GM20431 (cell line): ENCODE data around the gene GGTLC2.
"Not testable (repeated sequence)": the region's sequence is repeated elsewhere in the genome, so short reads cannot be mapped to it uniquely, and the experiment has no call there.

Source experiments
- in situ Hi-C: fragments of 300-500 bp; cut with MseI, MboI; formaldehyde crosslinking; loops from one replicate; pipeline ENCODE4 v1.15.0; 2020; ENCODE audit warnings: low sequenced_read_pairs; ENCODE audit not compliant: unreplicated experiment

The GGTLC2 gene

GRCh38 chr22:22666307-22667091 is 22.1 kb downstream of the GGTLC2 start:
- in situ Hi-C loops: no loop called here

- in situ Hi-C loops: no loop called here
Measured at GRCh38 chr22:22667966-22668880, 23.8 kb downstream of the GGTLC2 start.

- in situ Hi-C loops: no loop called here
Measured at GRCh38 chr22:22669093-22669492, 24.7 kb downstream of the GGTLC2 start.

GRCh38 chr22:22670076-22670795 is 25.8 kb downstream of the GGTLC2 start:
- in situ Hi-C loops: no loop called here

GRCh38 chr22:22671506-22671905 is 27.1 kb downstream of the GGTLC2 start:
- in situ Hi-C loops: no loop called here

GRCh38 chr22:22673099-22673498 is 28.7 kb downstream of the GGTLC2 start:
- in situ Hi-C loops: no loop called here

- in situ Hi-C loops: no loop called here
Measured at GRCh38 chr22:22673628-22674027, 29.2 kb downstream of the GGTLC2 start.

GRCh38 chr22:22674467-22674866 is 30.1 kb downstream of the GGTLC2 start:
- in situ Hi-C loops: no loop called here

- in situ Hi-C loops: no loop called here
Measured at GRCh38 chr22:22678970-22679369, 34.6 kb downstream of the GGTLC2 start.

- in situ Hi-C loops: no loop called here
Measured at GRCh38 chr22:22680396-22680795, 36.0 kb downstream of the GGTLC2 start.

GRCh38 chr22:22681221-22681739 is 36.9 kb downstream of the GGTLC2 start:
- in situ Hi-C loops: no loop called here

GRCh38 chr22:22682196-22682595 is 37.8 kb downstream of the GGTLC2 start:
- in situ Hi-C loops: no loop called here

GRCh38 chr22:22682807-22683667 is 38.6 kb downstream of the GGTLC2 start:
- in situ Hi-C loops: no loop called here

GRCh38 chr22:22683668-22684361 is 39.4 kb downstream of the GGTLC2 start:
- in situ Hi-C loops: no loop called here

- in situ Hi-C loops: no loop called here
Measured at GRCh38 chr22:22684580-22685561, 40.5 kb downstream of the GGTLC2 start.

GRCh38 chr22:22685586-22685985 is 41.2 kb downstream of the GGTLC2 start:
- in situ Hi-C loops: no loop called here

GRCh38 chr22:22686202-22687115 is 42.0 kb downstream of the GGTLC2 start:
- in situ Hi-C loops: not testable (repeated sequence)
